ENCODE measurements around the gene SSPN. TPM values are rescaled to one million over a fixed set of nuclear protein-coding genes. Genes with fewer than 3 reads are reported as not detected.
"Not testable (repeated sequence)": the region's sequence is repeated elsewhere in the genome, so short reads cannot be mapped to it uniquely, and the experiment has no call there.

The SSPN gene
- total RNA-seq, 3 donors from 2014 or later (not counting 1 experiment from before 2014, with no cell fraction given): 0.95 TPM; not detected in 2

DNA sequence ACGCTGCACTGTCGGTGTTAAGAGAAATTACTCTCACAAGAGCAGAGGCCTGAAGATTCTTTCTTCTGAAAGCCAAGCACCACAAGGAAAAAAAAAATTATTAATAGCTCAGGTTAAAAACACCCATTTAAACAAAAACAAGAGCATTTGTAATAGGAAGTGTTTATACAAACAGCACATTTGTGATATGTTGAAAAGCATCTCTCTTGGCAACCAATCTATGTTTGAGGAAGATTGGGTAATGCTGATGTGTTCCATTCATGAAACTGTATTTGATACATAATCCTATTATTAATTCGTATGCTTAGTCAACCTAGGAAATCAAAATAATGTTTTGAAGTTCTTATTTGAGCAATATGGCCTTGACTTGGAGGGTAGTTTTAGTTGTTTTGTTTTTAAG, 36.5 kb downstream of the SSPN start:
- DNase-seq (no peak), ATAC-seq (no peak)
- Mint-ChIP-seq H3K36me3 (no peaks in the 10 kb centered on the region), H3K4me1 (no peaks in the 10 kb centered on the region), H3K27me3 (ENCODE audit: low read depth in 2 of 2) (peaks cover 10 to 17% of the 10 kb centered on the region in 2 donors), H3K4me3 (no peak overlapping the region), H3K9me3 (no peaks in the 10 kb centered on the region), H3K27ac (no peak overlapping the region)
- TF ChIP-seq, protein P1, sequence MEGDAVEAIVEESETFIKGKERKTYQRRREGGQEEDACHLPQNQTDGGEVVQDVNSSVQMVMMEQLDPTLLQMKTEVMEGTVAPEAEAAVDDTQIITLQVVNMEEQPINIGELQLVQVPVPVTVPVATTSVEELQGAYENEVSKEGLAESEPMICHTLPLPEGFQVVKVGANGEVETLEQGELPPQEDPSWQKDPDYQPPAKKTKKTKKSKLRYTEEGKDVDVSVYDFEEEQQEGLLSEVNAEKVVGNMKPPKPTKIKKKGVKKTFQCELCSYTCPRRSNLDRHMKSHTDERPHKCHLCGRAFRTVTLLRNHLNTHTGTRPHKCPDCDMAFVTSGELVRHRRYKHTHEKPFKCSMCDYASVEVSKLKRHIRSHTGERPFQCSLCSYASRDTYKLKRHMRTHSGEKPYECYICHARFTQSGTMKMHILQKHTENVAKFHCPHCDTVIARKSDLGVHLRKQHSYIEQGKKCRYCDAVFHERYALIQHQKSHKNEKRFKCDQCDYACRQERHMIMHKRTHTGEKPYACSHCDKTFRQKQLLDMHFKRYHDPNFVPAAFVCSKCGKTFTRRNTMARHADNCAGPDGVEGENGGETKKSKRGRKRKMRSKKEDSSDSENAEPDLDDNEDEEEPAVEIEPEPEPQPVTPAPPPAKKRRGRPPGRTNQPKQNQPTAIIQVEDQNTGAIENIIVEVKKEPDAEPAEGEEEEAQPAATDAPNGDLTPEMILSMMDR (IDR thresholded peaks at IDR 0.05): no peak
- H3K9me3 ChIP-seq (ENCODE audit: control insufficient read depth, insufficient read depth, low read length): no peaks in the 10 kb centered on the region
- no peaks in the 10 kb centered on the region for H3K36me3 ChIP-seq (ENCODE audit: control insufficient read depth, insufficient read depth, low read length)
- H3K27me3 ChIP-seq (ENCODE audit: control insufficient read depth, insufficient read depth, low read length): no peaks in the 10 kb centered on the region
- no peaks in the 10 kb centered on the region for H3K4me1 ChIP-seq (ENCODE audit: control insufficient read depth, insufficient read depth, low read length)
- intact Hi-C loops (cut with micrococcal nuclease): no loop called here
- no CpG with 5 or more reads among the region's 3 CpGs for WGBS (ENCODE audit: insufficient coverage)
- H3K4me3 ChIP-seq (ENCODE audit: low read length): no peak overlapping the region
- no peak overlapping the region for H3K27ac ChIP-seq (ENCODE audit: low read length)

DNA sequence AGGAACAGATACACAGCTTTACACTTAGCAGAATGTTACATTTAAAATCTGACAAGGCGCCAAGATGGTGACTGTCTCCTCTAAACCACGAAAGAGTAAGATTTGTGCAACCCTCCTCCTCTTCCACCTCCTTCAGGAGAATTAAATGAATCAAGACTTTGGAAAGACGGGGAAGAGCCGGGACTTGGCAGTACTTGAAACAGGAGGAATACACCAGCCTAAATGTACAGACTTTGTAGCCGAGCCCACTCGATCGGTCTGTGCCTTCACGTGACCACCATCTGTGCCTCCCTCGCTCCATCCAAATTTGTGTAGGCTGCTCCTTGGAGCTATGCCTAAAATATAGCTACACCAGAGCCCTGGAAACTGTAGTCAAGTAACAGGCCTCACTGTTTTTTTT, 38.3 kb downstream of the SSPN start:
- intact Hi-C loops (cut with micrococcal nuclease): no loop called here
- WGBS (ENCODE audit: insufficient coverage): 93% methylated on average over 9 of the region's 9 CpGs
- Histone ChIP-seq H3K9me3 (ENCODE audit: control insufficient read depth, insufficient read depth, low read length) (no peaks in the 10 kb centered on the region), H3K27me3 (ENCODE audit: control insufficient read depth, insufficient read depth, low read length) (no peaks in the 10 kb centered on the region), H3K4me1 (ENCODE audit: control insufficient read depth, insufficient read depth, low read length) (no peaks in the 10 kb centered on the region), H3K36me3 (ENCODE audit: control insufficient read depth, insufficient read depth, low read length) (no peaks in the 10 kb centered on the region), H3K27ac (ENCODE audit: low read length) (no peak overlapping the region), H3K4me3 (ENCODE audit: low read length) (no peak overlapping the region)
- TF ChIP-seq, protein P1 (IDR thresholded peaks at IDR 0.05): no peak
- Mint-ChIP-seq H3K9me3 (no peaks in the 10 kb centered on the region), H3K27me3 (ENCODE audit: low read depth in 2 of 2) (peaks cover 4 to 18% of the 10 kb centered on the region in 2 donors), H3K36me3 (no peaks in the 10 kb centered on the region), H3K4me1 (no peaks in the 10 kb centered on the region), H3K4me3 (no peak overlapping the region), H3K27ac (no peak overlapping the region)
- ATAC-seq (peak in 1 of 3 donors; percentile 24), DNase-seq (no peak)

GRCh38 chr12:26235465-26235864, 40.1 kb downstream of the SSPN start:
- WGBS (ENCODE audit: insufficient coverage): no CpG with 5 or more reads among the region's 2 CpGs
- H3K36me3 ChIP-seq (ENCODE audit: control insufficient read depth, insufficient read depth, low read length); H3K4me1 ChIP-seq (ENCODE audit: control insufficient read depth, insufficient read depth, low read length); intact Hi-C loops (cut with micrococcal nuclease); H3K4me3 ChIP-seq (ENCODE audit: low read length); H3K36me3 Mint-ChIP-seq; H3K27ac Mint-ChIP-seq; H3K4me3 Mint-ChIP-seq; H3K9me3 Mint-ChIP-seq; DNase-seq; H3K27me3 ChIP-seq (ENCODE audit: control insufficient read depth, insufficient read depth, low read length); H3K9me3 ChIP-seq (ENCODE audit: control insufficient read depth, insufficient read depth, low read length); H3K27ac ChIP-seq (ENCODE audit: low read length); ATAC-seq; H3K4me1 Mint-ChIP-seq: not testable (repeated sequence)
- peaks cover 5 to 21% of the 10 kb centered on the region in 2 donors for H3K27me3 Mint-ChIP-seq (ENCODE audit: low read depth in 2 of 2)

DNA sequence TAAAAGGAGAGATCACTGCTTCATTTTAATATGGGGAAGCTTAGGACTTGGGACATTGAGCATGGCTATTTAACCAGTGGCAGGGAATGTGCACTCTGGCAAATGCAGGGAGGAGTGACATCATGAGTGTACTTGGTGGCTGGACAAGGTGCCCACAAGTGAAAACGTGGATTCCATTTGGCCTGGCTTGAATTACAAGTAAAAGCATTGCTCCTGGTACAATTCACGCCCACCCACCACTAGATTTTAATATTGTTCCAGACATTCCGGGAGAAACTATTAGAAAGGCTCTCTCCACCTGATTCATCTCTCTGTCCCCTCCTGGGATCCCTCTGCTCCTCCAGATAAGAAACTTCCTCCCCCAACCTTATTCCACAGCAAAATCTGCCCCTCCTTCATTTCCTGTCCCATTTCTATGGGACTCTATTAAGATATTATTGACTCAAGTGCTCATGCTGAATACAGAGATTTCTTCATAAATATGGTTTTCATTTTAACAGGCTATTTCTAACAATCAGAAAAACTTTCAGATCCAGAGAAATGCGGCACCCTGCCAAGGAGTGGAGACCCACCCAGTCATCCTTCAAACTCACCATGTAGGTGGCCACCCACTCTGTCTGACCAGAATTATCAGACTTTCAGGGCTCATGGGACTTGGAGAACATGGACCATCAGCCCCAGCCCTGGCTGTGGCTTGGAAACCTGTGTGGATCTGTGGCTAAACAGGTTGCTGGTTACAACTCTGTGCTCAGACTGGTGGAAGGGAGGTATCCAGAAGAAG, 43.2 kb downstream of the SSPN start:
- H3K4me3 ChIP-seq (ENCODE audit: low read length): no peak overlapping the region
- ATAC-seq (no peak), DNase-seq (no peak)
- no peaks in the 10 kb centered on the region for H3K36me3 ChIP-seq (ENCODE audit: control insufficient read depth, insufficient read depth, low read length)
- TF ChIP-seq, protein P1 (IDR thresholded peaks at IDR 0.05): no peak
- H3K9me3 ChIP-seq (ENCODE audit: control insufficient read depth, insufficient read depth, low read length): no peaks in the 10 kb centered on the region
- intact Hi-C loops (cut with micrococcal nuclease): no loop called here
- no peak overlapping the region for H3K27ac ChIP-seq (ENCODE audit: low read length)
- Mint-ChIP-seq H3K9me3 (no peaks in the 10 kb centered on the region), H3K4me3 (no peak overlapping the region), H3K36me3 (no peaks in the 10 kb centered on the region), H3K27ac (no peak overlapping the region), H3K4me1 (no peaks in the 10 kb centered on the region), H3K27me3 (ENCODE audit: low read depth in 2 of 2) (peaks cover 5 to 21% of the 10 kb centered on the region in 2 donors)
- WGBS (ENCODE audit: insufficient coverage): 75% methylated on average over 4 of the region's 4 CpGs
- no peaks in the 10 kb centered on the region for H3K27me3 ChIP-seq (ENCODE audit: control insufficient read depth, insufficient read depth, low read length)
- no peaks in the 10 kb centered on the region for H3K4me1 ChIP-seq (ENCODE audit: control insufficient read depth, insufficient read depth, low read length)
